ENCODE results near the gene ZDHHC14. TPM values are rescaled to one million over a fixed set of nuclear protein-coding genes. Genes with fewer than 3 reads are reported as not detected.

ZDHHC14 gene
- total RNA-seq, 1 experiment from 2014 or later, result 4.9 TPM

DNA sequence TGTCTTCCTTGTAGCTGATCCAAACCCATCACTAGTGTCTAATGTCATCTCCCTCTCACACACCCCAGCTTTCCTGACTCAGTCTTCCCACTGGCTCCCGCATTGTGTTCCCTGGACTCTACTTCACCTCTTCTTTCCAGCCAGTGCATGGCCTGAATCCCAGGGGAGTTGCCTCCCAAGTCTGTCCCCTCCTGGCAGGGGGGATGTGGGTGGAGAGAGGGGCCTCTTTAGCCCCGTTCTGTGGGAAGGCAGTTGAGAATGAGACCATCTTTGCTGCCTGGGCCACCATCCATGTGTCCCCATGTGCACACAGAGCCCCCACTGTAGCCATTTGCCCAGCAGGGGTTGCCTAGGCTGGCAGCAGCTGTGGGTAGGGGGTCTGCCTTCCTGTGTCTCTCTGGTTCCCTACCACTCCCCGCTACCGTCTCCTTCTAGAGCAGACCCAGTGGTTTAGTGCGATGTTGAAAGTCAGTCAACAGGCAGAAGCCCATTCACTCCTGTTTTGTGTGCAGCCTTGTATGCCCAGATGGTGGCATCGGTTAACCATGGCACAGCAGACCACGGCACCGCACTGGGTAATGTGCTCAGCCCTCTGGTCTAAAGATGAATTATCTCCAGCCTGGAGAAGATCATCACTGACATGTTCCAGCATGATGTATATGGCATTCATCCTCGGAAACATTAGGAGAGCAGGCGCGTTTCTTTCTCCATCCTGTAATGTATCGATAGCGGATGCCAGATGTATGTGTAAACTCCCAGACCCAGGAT lies 263.2 kb downstream of the ZDHHC14 start:
- intact Hi-C loops (cut with micrococcal nuclease), result loop anchor here (1.0 kb wide), 1 partner anchor 23 kb away; no protein-coding TSS in a partner anchor
- Histone ChIP-seq H3K36me3 (ENCODE audit: low read depth, low read length) (no peaks in the 10 kb centered on the region), H4K20me1 (ENCODE audit: low read length) (no peaks in the 10 kb centered on the region), H3K9ac (ENCODE audit: low read length) (no peak overlapping the region), H3K27me3 (ENCODE audit: low read length) (no peaks in the 10 kb centered on the region), H3K9me3 (ENCODE audit: low read length) (no peaks in the 10 kb centered on the region), H3K4me1 (ENCODE audit: insufficient read depth, low read length) (no peaks in the 10 kb centered on the region), H3K4me3 (ENCODE audit: low read length) (no peak overlapping the region), H2AFZ (ENCODE audit: low read length) (no peak overlapping the region), H3F3A (ENCODE audit: low read length, unreplicated experiment) (no peaks in the 10 kb centered on the region), H3K27ac (ENCODE audit: low read length) (no peak overlapping the region), H3K9me2 (replicated peaks; ENCODE audit: low read length) (no peaks in the 10 kb centered on the region), H3K79me2 (ENCODE audit: low read length) (no peaks in the 10 kb centered on the region), H3K4me2 (ENCODE audit: low read length) (no peak overlapping the region)
- BruUV-seq (replicated peaks), result no TSS peak
- ATAC-seq (peak; percentile 73), DNase-seq (peak; percentile 28)
- TF ChIP-seq, protein P1, sequence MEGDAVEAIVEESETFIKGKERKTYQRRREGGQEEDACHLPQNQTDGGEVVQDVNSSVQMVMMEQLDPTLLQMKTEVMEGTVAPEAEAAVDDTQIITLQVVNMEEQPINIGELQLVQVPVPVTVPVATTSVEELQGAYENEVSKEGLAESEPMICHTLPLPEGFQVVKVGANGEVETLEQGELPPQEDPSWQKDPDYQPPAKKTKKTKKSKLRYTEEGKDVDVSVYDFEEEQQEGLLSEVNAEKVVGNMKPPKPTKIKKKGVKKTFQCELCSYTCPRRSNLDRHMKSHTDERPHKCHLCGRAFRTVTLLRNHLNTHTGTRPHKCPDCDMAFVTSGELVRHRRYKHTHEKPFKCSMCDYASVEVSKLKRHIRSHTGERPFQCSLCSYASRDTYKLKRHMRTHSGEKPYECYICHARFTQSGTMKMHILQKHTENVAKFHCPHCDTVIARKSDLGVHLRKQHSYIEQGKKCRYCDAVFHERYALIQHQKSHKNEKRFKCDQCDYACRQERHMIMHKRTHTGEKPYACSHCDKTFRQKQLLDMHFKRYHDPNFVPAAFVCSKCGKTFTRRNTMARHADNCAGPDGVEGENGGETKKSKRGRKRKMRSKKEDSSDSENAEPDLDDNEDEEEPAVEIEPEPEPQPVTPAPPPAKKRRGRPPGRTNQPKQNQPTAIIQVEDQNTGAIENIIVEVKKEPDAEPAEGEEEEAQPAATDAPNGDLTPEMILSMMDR (conservative IDR thresholded peaks at IDR 0.05; ENCODE audit: low read depth, low read length), result peak; percentile 57
- TF ChIP-seq EZH2phosphoT487 (IDR thresholded peaks at IDR 0.05; ENCODE audit: borderline replicate concordance, low read length), result no peak
- ChIA-PET POLR2A (ENCODE audit: unreplicated experiment) (no interaction called here), CTCF (interaction anchor here (0.5 kb wide), 1 partner anchor 118 kb away, joined by 3 read pairs; no protein-coding TSS in a partner anchor)

DNA sequence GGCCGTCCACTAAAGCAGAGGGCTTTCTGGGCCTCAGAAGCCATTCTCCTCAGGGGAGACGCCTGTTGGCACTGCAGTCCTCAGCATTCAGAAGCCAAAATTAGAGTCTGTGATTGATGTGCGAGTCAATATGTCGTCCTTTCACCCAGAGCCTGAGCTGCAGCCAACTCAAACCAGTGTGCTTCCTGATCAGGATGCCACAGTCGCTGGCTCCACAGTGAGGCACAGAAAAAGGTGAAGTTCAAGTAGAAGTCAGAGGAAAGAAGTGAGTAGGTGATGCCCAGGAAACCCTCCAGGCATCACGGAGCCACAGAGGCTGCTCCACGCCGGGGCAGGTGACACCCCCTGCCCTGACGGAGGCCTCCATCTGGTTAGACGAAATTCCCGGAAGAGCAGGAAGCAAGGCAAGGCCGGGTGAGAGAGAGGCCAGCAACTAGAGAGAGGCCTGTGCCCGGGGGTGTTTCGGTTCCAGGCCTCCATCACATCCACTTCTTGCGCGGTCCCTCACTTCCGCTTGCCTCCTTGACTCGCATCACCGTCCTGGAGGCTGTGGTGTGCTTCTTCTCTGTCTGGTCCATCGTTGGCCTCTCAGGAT lies 264.3 kb downstream of the ZDHHC14 start:
- ChIA-PET CTCF (no interaction called here), POLR2A (ENCODE audit: unreplicated experiment) (interaction anchor here (0.5 kb wide), 1 partner anchor 82 kb away, joined by 3 read pairs; no protein-coding TSS in a partner anchor)
- BruUV-seq (replicated peaks), result no TSS peak
- H3K4me1 ChIP-seq (ENCODE audit: insufficient read depth, low read length), result no peaks in the 10 kb centered on the region
- TF ChIP-seq, protein P1 (conservative IDR thresholded peaks at IDR 0.05; ENCODE audit: low read depth, low read length), result no peak
- TF ChIP-seq EZH2 (IDR thresholded peaks at IDR 0.05; ENCODE audit: low read length, unreplicated experiment) (no peak), EZH2phosphoT487 (IDR thresholded peaks at IDR 0.05; ENCODE audit: borderline replicate concordance, low read length) (no peak)
- intact Hi-C loops (cut with micrococcal nuclease), result no loop called here
- no peaks in the 10 kb centered on the region for H3F3A ChIP-seq (ENCODE audit: low read length, unreplicated experiment)
- ATAC-seq (no peak), DNase-seq (no peak)
- H3K79me2 ChIP-seq (ENCODE audit: low read length), result no peaks in the 10 kb centered on the region
- no peak overlapping the region for H2AFZ ChIP-seq (ENCODE audit: low read length)
- H3K27ac ChIP-seq (ENCODE audit: low read length), result no peak overlapping the region
- no peak overlapping the region for H3K4me3 ChIP-seq (ENCODE audit: low read length)
- H3K9ac ChIP-seq (ENCODE audit: low read length), result no peak overlapping the region
- no peaks in the 10 kb centered on the region for H3K9me2 ChIP-seq (replicated peaks; ENCODE audit: low read length)
- no peaks in the 10 kb centered on the region for H3K27me3 ChIP-seq (ENCODE audit: low read length)
- H3K4me2 ChIP-seq (ENCODE audit: low read length), result no peak overlapping the region
- H4K20me1 ChIP-seq (ENCODE audit: low read length), result no peaks in the 10 kb centered on the region
- H3K36me3 ChIP-seq (ENCODE audit: low read depth, low read length), result no peaks in the 10 kb centered on the region
- H3K9me3 ChIP-seq (ENCODE audit: low read length), result no peaks in the 10 kb centered on the region

- H3K9ac ChIP-seq (ENCODE audit: low read length), result no peak overlapping the region
- BruUV-seq (replicated peaks), result no TSS peak
- ATAC-seq, result no peak
- H4K20me1 ChIP-seq (ENCODE audit: low read length), result no peaks in the 10 kb centered on the region
- no peak overlapping the region for H3K4me3 ChIP-seq (ENCODE audit: low read length)
- intact Hi-C loops (cut with micrococcal nuclease), result no loop called here
- CTCF ChIA-PET, result no interaction called here
- H3K27me3 ChIP-seq (ENCODE audit: low read length), result no peaks in the 10 kb centered on the region
- no peaks in the 10 kb centered on the region for H3K79me2 ChIP-seq (ENCODE audit: low read length)
- no peaks in the 10 kb centered on the region for H3K9me3 ChIP-seq (ENCODE audit: low read length)
- H3K4me1 ChIP-seq (ENCODE audit: insufficient read depth, low read length), result no peaks in the 10 kb centered on the region
- DNase-seq, result no peak
- POLR2A ChIA-PET (ENCODE audit: unreplicated experiment), result no interaction called here
- no peaks in the 10 kb centered on the region for H3F3A ChIP-seq (ENCODE audit: low read length, unreplicated experiment)
- no peak for TF ChIP-seq EZH2phosphoT487 (IDR thresholded peaks at IDR 0.05; ENCODE audit: borderline replicate concordance, low read length)
- TF ChIP-seq EZH2 (IDR thresholded peaks at IDR 0.05; ENCODE audit: low read length, unreplicated experiment), result no peak
- TF ChIP-seq, protein P1 (conservative IDR thresholded peaks at IDR 0.05; ENCODE audit: low read depth, low read length), result no peak
- H3K27ac ChIP-seq (ENCODE audit: low read length), result no peak overlapping the region
- no peak overlapping the region for H2AFZ ChIP-seq (ENCODE audit: low read length)
- H3K4me2 ChIP-seq (ENCODE audit: low read length), result no peak overlapping the region
- no peaks in the 10 kb centered on the region for H3K9me2 ChIP-seq (replicated peaks; ENCODE audit: low read length)
- H3K36me3 ChIP-seq (ENCODE audit: low read depth, low read length), result no peaks in the 10 kb centered on the region
Observed at GRCh38 chr6:157646012-157646411, 265.0 kb downstream of the ZDHHC14 start.

All from PC-3 (cell line).